Measurements from ENCODE around the gene STK32B.

GRCh38 chr4:5446595-5447226 is 395.4 kb downstream of the STK32B start:
- no peak for TF ChIP-seq CTCF (IDR thresholded peaks at IDR 0.05)
- TF ChIP-seq POLR2A (IDR thresholded peaks at IDR 0.05), result no peak
